ENCODE data around the gene CSNK1D.

DNA sequence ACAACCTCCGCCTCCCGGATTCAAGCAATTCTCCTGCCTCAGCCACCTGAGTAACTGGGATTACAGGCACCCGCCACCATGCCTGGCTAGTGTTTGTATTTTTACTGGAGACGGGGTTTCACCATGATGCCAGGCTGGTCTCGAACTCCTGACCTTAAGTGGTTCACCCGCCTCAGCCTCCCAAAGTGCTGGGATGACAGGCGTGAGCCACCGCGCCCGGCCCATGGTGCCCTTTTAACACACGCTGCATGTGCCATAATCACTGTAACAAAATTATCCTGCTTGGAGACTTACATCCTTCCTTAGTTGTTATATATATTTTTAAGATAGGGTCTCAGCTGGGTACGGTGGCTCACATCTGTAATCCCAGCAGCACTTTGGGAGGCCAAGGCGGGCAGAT, 38.5 kb upstream of the CSNK1D start:
- no peak for TF ChIP-seq POLR2AphosphoS5 (IDR thresholded peaks at IDR 0.05)
- no peak for TF ChIP-seq EP300 (conservative IDR thresholded peaks at IDR 0.05; ENCODE audit: poor library complexity, severe bottlenecking)
- no peak for TF ChIP-seq EZH2 (IDR thresholded peaks at IDR 0.05; ENCODE audit: borderline replicate concordance, insufficient read depth, low read length, poor library complexity, severe bottlenecking)
- no peak for TF ChIP-seq TAF1 (IDR thresholded peaks at IDR 0.05; ENCODE audit: low read depth)
- TF ChIP-seq, protein P1, sequence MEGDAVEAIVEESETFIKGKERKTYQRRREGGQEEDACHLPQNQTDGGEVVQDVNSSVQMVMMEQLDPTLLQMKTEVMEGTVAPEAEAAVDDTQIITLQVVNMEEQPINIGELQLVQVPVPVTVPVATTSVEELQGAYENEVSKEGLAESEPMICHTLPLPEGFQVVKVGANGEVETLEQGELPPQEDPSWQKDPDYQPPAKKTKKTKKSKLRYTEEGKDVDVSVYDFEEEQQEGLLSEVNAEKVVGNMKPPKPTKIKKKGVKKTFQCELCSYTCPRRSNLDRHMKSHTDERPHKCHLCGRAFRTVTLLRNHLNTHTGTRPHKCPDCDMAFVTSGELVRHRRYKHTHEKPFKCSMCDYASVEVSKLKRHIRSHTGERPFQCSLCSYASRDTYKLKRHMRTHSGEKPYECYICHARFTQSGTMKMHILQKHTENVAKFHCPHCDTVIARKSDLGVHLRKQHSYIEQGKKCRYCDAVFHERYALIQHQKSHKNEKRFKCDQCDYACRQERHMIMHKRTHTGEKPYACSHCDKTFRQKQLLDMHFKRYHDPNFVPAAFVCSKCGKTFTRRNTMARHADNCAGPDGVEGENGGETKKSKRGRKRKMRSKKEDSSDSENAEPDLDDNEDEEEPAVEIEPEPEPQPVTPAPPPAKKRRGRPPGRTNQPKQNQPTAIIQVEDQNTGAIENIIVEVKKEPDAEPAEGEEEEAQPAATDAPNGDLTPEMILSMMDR (IDR thresholded peaks at IDR 0.05; ENCODE audit: poor library complexity, severe bottlenecking), result no peak
- TF ChIP-seq MXI1 (conservative IDR thresholded peaks at IDR 0.05; ENCODE audit: poor library complexity, severe bottlenecking), result no peak
- no peak for TF ChIP-seq RAD21 (conservative IDR thresholded peaks at IDR 0.05)
- TF ChIP-seq, protein P2, sequence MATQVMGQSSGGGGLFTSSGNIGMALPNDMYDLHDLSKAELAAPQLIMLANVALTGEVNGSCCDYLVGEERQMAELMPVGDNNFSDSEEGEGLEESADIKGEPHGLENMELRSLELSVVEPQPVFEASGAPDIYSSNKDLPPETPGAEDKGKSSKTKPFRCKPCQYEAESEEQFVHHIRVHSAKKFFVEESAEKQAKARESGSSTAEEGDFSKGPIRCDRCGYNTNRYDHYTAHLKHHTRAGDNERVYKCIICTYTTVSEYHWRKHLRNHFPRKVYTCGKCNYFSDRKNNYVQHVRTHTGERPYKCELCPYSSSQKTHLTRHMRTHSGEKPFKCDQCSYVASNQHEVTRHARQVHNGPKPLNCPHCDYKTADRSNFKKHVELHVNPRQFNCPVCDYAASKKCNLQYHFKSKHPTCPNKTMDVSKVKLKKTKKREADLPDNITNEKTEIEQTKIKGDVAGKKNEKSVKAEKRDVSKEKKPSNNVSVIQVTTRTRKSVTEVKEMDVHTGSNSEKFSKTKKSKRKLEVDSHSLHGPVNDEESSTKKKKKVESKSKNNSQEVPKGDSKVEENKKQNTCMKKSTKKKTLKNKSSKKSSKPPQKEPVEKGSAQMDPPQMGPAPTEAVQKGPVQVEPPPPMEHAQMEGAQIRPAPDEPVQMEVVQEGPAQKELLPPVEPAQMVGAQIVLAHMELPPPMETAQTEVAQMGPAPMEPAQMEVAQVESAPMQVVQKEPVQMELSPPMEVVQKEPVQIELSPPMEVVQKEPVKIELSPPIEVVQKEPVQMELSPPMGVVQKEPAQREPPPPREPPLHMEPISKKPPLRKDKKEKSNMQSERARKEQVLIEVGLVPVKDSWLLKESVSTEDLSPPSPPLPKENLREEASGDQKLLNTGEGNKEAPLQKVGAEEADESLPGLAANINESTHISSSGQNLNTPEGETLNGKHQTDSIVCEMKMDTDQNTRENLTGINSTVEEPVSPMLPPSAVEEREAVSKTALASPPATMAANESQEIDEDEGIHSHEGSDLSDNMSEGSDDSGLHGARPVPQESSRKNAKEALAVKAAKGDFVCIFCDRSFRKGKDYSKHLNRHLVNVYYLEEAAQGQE (IDR thresholded peaks at IDR 0.05; ENCODE audit: borderline replicate concordance), result no peak
- TF ChIP-seq SMC3 (conservative IDR thresholded peaks at IDR 0.05; ENCODE audit: poor library complexity), result no peak

Data from neural cell (in vitro differentiated cells).